Stimulated activated CD4-positive, alpha-beta T cell treated with anti-CD3 and anti-CD28 coated beads, Interleukin-2, amount 100 ng/mL, for 4 hours (primary cell): Measurements from ENCODE around the gene RNF149.

Experiments used
- DNase-seq: peaks from one replicate; pipeline ENCODE4 v3.0.0-alpha.2; 2020; ENCODE audit warnings: low read depth

Gene RNF149

GRCh38 chr2:101295895-101296294 is 12.6 kb downstream of the RNF149 start:
- DNase-seq = no peak

GRCh38 chr2:101294861-101295260 is 13.6 kb downstream of the RNF149 start:
- no peak for DNase-seq

- no peak for DNase-seq
These were observed 15.0 kb downstream of the RNF149 start for GRCh38 chr2:101293544-101293943.

GRCh38 chr2:101291973-101292372 is 16.5 kb downstream of the RNF149 start:
- no peak for DNase-seq

- DNase-seq = no peak
These were observed 17.8 kb downstream of the RNF149 start for GRCh38 chr2:101290711-101291110.

GRCh38 chr2:101287303-101287702 is 21.2 kb downstream of the RNF149 start:
- DNase-seq = no peak

GRCh38 chr2:101286684-101287083 is 21.8 kb downstream of the RNF149 start:
- no peak for DNase-seq

GRCh38 chr2:101282980-101283379 is 25.5 kb downstream of the RNF149 start:
- no peak for DNase-seq

GRCh38 chr2:101281482-101281881 is 27.0 kb downstream of the RNF149 start:
- no peak for DNase-seq

GRCh38 chr2:101278925-101279324 is 29.6 kb downstream of the RNF149 start:
- DNase-seq = no peak

GRCh38 chr2:101277111-101277510 is 31.4 kb downstream of the RNF149 start:
- DNase-seq = no peak

GRCh38 chr2:101274142-101274541 is 34.4 kb downstream of the RNF149 start:
- no peak for DNase-seq

- no peak for DNase-seq
These were observed 35.4 kb downstream of the RNF149 start for GRCh38 chr2:101273056-101273455.

GRCh38 chr2:101272045-101272784 is 36.3 kb downstream of the RNF149 start:
- DNase-seq = no peak

- no peak for DNase-seq
These were observed 37.7 kb downstream of the RNF149 start for GRCh38 chr2:101270700-101271259.

GRCh38 chr2:101267671-101268656 is 40.5 kb downstream of the RNF149 start:
- no peak for DNase-seq

GRCh38 chr2:101265893-101266499 is 42.5 kb downstream of the RNF149 start:
- DNase-seq = no peak

- DNase-seq = no peak
These were observed 44.1 kb downstream of the RNF149 start for GRCh38 chr2:101264360-101264939.

GRCh38 chr2:101263377-101263800 is 45.1 kb downstream of the RNF149 start:
- DNase-seq = no peak

- no peak for DNase-seq
These were observed 46.4 kb downstream of the RNF149 start for GRCh38 chr2:101262142-101262541.

- DNase-seq = no peak
These were observed 49.7 kb downstream of the RNF149 start for GRCh38 chr2:101258804-101259203.

- no peak for DNase-seq
These were observed 52.2 kb downstream of the RNF149 start for GRCh38 chr2:101256316-101256715.
